Muscle layer of duodenum (tissue), 2 donors: Measurements from ENCODE around the gene DPCD.

Experiments
- H3K27ac ChIP-seq: one replicate; pipeline ENCODE4 v1.7.0; 2013; ENCODE audit warnings: mild to moderate bottlenecking, low read length
- H3K27me3 ChIP-seq: one replicate; pipeline ENCODE4 v1.7.0; 2013; ENCODE audit warnings: low read depth, mild to moderate bottlenecking, control low read depth, low read length
- H3K36me3 ChIP-seq, 2 donors: one replicate each; pipeline ENCODE4 v1.7.0; 2013; ENCODE audit warnings: low read length in 2 of 2, control low read depth in 1 of 2, mild to moderate bottlenecking in 1 of 2; ENCODE audit not compliant: insufficient read depth in 2 of 2, control insufficient read depth in 1 of 2
- H3K4me1 ChIP-seq, 2 donors: one replicate each; pipeline ENCODE4 v1.7.0; 2013; ENCODE audit warnings: low read length in 2 of 2, mild to moderate bottlenecking in 2 of 2, control low read depth in 1 of 2, moderate library complexity in 1 of 2; ENCODE audit not compliant: insufficient read depth in 2 of 2, control insufficient read depth in 1 of 2
- H3K4me3 ChIP-seq, 2 donors: one replicate each; pipeline ENCODE4 v1.7.0; 2013; ENCODE audit warnings: low read length in 2 of 2, low read depth in 1 of 2, mild to moderate bottlenecking in 1 of 2
- H3K9me3 ChIP-seq, 2 donors: one replicate each; pipeline ENCODE4 v1.7.0; 2013; ENCODE audit warnings: low read length in 2 of 2, control low read depth in 1 of 2, mild to moderate bottlenecking in 1 of 2; ENCODE audit not compliant: control insufficient read depth in 1 of 2
- donor health status: healthy.

DPCD gene

GRCh38 chr10:101569323-101569621 is 18.8 kb upstream of the DPCD start:
- peaks cover 44% of the 10 kb centered on the region for H3K27me3 ChIP-seq
- H3K4me3 ChIP-seq = peak overlapping the region in 1 of 2 donors; percentile 73

DNA sequence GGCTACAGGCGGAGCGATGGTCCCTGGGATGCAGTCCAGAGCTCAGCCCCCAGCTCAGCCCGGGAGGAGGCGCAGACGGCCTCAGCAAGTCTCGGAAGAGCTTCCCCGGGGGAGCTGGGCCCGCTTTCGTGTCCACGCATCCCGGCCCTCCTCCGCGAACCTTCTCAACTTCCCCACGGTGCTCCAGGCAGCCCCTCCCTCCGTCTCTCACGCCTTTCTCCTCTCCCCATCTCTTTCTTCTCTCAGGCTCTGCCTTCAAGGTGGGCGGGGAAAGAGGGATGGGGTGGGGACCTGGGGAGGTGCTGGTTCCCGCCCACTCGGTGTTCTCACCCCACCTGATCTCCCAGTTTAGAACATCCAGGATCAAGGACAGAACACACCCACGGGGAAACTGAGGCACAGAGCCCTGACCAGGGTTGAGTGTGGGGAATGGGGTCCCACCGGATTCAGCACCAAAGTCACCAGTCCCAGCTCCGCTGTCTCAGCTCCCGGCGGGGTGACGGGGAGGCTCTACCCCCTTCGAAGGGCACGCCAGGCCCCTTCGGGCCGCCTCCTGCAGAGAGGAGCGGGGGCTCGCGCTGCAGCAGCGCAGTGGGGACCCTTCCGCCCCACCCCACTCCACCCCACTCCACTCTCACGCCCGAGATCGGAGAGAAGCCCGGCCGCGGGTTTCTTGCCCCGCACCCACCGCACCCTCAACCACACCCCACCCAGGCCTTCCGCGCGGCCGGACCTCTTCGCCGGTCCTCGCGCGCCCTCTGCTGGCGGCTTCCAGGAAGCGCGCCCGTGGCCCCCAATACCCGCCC is 18.3 kb upstream of the DPCD start:
- H3K36me3 ChIP-seq = no peaks in the 10 kb centered on the region
- peak overlapping the region; percentile 50 to 73 for H3K4me3 ChIP-seq
- H3K4me1 ChIP-seq = peaks cover 0 to 25% of the 10 kb centered on the region in 2 donors
- H3K9me3 ChIP-seq = peaks cover 7% of the 10 kb centered on the region in 2 donors
- H3K27me3 ChIP-seq = peaks cover 43% of the 10 kb centered on the region
- no peak overlapping the region for H3K27ac ChIP-seq

More at GRCh38 chr10:101569323-101569621, 18.8 kb upstream of the DPCD start:
- Histone ChIP-seq H3K4me1 (peaks cover 0 to 25% of the 10 kb centered on the region in 2 donors), H3K27ac (no peak overlapping the region), H3K9me3 (peaks cover 7% of the 10 kb centered on the region in 2 donors), H3K36me3 (no peaks in the 10 kb centered on the region)

GRCh38 chr10:101570428-101571270 is 17.5 kb upstream of the DPCD start:
- Histone ChIP-seq H3K27ac (no peak overlapping the region), H3K4me1 (peaks cover 0 to 25% of the 10 kb centered on the region in 2 donors), H3K9me3 (peaks cover 7% of the 10 kb centered on the region in 2 donors), H3K27me3 (peaks cover 35% of the 10 kb centered on the region), H3K4me3 (peak overlapping the region; percentile 55 to 73), H3K36me3 (no peaks in the 10 kb centered on the region)

DNA sequence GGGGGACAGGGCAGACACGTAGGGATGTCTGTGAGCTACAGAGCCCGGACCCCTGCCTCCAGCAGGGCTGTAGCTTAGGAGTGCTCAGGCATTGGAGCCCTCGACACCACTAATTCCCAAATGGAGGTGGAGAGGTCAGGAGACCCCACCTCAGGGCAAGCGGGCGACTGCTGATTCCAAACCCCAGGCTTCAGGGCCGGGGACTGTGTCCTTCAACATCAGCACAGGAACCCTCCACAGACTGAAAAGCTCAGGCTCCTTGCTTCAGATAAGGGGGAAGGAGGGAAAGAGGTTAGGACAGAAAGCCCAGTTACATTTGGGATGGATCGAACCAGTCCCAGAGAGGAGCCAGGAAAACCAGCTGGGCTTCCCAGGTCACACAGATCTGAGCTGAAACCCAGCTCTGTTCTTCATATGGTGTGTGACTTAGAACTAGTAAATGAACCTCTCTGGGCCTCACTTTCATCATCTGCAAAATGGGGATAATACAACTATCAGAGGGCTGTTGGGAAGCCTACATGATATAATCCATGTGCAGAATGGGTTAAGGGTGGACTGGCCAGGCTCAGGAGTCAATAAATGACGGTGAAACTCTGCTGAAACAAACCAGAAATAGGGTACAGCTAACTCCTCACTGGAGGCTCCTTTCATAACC is 16.7 kb upstream of the DPCD start:
- Histone ChIP-seq H3K36me3 (no peaks in the 10 kb centered on the region), H3K4me1 (peaks cover 0 to 22% of the 10 kb centered on the region in 2 donors), H3K27me3 (peaks cover 28% of the 10 kb centered on the region), H3K27ac (no peak overlapping the region), H3K9me3 (peaks cover 7% of the 10 kb centered on the region in 2 donors), H3K4me3 (no peak overlapping the region)

GRCh38 chr10:101572126-101572525 is 16.0 kb upstream of the DPCD start:
- peaks cover 21% of the 10 kb centered on the region for H3K27me3 ChIP-seq

GRCh38 chr10:101572785-101573184 is 15.3 kb upstream of the DPCD start:
- Histone ChIP-seq H3K4me1 (peaks cover 0 to 19% of the 10 kb centered on the region in 2 donors), H3K9me3 (peaks cover 7% of the 10 kb centered on the region in 2 donors), H3K4me3 (no peak overlapping the region), H3K36me3 (peaks cover 0 to 7% of the 10 kb centered on the region in 2 donors), H3K27ac (no peak overlapping the region), H3K27me3 (peaks cover 17% of the 10 kb centered on the region)

More at GRCh38 chr10:101572126-101572525, 16.0 kb upstream of the DPCD start:
- H3K4me3 ChIP-seq = no peak overlapping the region
- peaks cover 0 to under 1% of the 10 kb centered on the region in 2 donors for H3K36me3 ChIP-seq
- no peak overlapping the region for H3K27ac ChIP-seq
- peaks cover 0 to 19% of the 10 kb centered on the region in 2 donors for H3K4me1 ChIP-seq
- peaks cover 7% of the 10 kb centered on the region in 2 donors for H3K9me3 ChIP-seq

GRCh38 chr10:101573885-101574753 is 14.0 kb upstream of the DPCD start:
- Histone ChIP-seq H3K27ac (no peak overlapping the region), H3K4me3 (no peak overlapping the region), H3K36me3 (peaks cover 0 to 19% of the 10 kb centered on the region in 2 donors), H3K9me3 (peaks cover 7% of the 10 kb centered on the region in 2 donors), H3K27me3 (peaks cover 7% of the 10 kb centered on the region), H3K4me1 (peaks cover 0 to 18% of the 10 kb centered on the region in 2 donors)

DNA sequence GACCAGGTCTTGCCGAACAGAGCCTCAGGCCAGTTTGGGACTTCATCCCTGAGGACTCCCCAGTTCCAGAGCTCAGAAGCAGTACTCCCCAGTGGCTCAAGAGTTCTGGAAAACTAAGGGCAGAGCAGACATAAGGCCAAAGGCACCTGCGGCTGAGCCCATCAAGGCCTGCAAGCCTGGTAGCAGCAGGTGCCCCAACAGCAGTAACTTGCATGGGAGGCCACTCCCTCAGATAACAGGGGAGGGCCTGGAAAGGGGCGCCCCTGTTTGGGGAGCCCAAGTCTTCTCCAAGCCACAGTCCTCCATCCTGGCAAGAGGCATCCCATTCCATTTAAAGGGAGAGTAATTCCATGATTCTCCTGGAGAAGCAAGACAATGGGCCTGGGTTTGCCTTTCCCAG is 13.0 kb upstream of the DPCD start:
- Histone ChIP-seq H3K27me3 (no peaks in the 10 kb centered on the region), H3K36me3 (peaks cover 5 to 29% of the 10 kb centered on the region in 2 donors), H3K4me3 (no peak overlapping the region), H3K9me3 (peaks cover 7% of the 10 kb centered on the region in 2 donors), H3K27ac (no peak overlapping the region), H3K4me1 (peaks cover 0 to 8% of the 10 kb centered on the region in 2 donors)

GRCh38 chr10:101575580-101576210 is 12.4 kb upstream of the DPCD start:
- Histone ChIP-seq H3K36me3 (peaks cover 5 to 34% of the 10 kb centered on the region in 2 donors), H3K9me3 (peaks cover 7% of the 10 kb centered on the region in 2 donors), H3K27me3 (no peaks in the 10 kb centered on the region), H3K4me1 (peaks cover 0 to 3% of the 10 kb centered on the region in 2 donors), H3K27ac (no peak overlapping the region), H3K4me3 (no peak overlapping the region)

GRCh38 chr10:101576211-101576863 is 11.8 kb upstream of the DPCD start:
- H3K9me3 ChIP-seq = peaks cover 7% of the 10 kb centered on the region in 2 donors
- H3K4me1 ChIP-seq = no peaks in the 10 kb centered on the region
- peaks cover 7 to 38% of the 10 kb centered on the region in 2 donors for H3K36me3 ChIP-seq
- H3K4me3 ChIP-seq = no peak overlapping the region
- no peaks in the 10 kb centered on the region for H3K27me3 ChIP-seq
- H3K27ac ChIP-seq = no peak overlapping the region
